A673 (cell line): ENCODE results near the gene MILR1. TPM values are rescaled to one million over a fixed set of nuclear protein-coding genes. Genes with fewer than 3 reads are reported as not detected.

Experiments
- BruUV-seq: library from RNA; stranded (reverse); fragments of 400-500 nt; replicated peaks from 2 replicates; lab custom pipeline; 2021; lab: Mats Ljungman, UMichigan
- CTCF ChIA-PET: fragments of 300-600 bp; sonication (Branson Sonifier 250); formaldehyde crosslinking; loops from one replicate; lab custom pipeline; 2022; ENCODE audit warnings: antibody characterized with exemption; lab: Charles Lee
- POLR2A ChIA-PET: fragments of 300-600 bp; sonication (Branson Sonifier 250); formaldehyde crosslinking; loops from one replicate; lab custom pipeline; 2022; ENCODE audit warnings: antibody characterized with exemption; ENCODE audit not compliant: low non-redundant PET; lab: Charles Lee
- DNase-seq: peaks from one replicate; pipeline ENCODE4 v3.0.0-alpha.2; 2015; ENCODE audit warnings: low spot score
- H3K27ac ChIP-seq: fragments of 200-600 bp; sonication (generic); 2 replicates; pipeline ENCODE4 v1.5.1; 2016; ENCODE audit warnings: mixed run types, low read depth, mild to moderate bottlenecking, mixed read lengths, antibody characterized with exemption, low read length; ENCODE audit not compliant: poor library complexity, severe bottlenecking
- H3K27me3 ChIP-seq: fragments of 200-600 bp; sonication (generic); replicated peaks from 2 replicates; pipeline ENCODE4 v1.6.1; 2017; ENCODE audit warnings: mixed run types, low read depth, mild to moderate bottlenecking, mixed read lengths, antibody characterized with exemption, low read length; ENCODE audit not compliant: insufficient read depth, poor library complexity
- H3K36me3 ChIP-seq: fragments of 200-600 bp; sonication (generic); 2 replicates; pipeline ENCODE4 v1.6.1; 2016; ENCODE audit warnings: mixed run types, mild to moderate bottlenecking, mixed read lengths, antibody characterized with exemption, low read length; ENCODE audit not compliant: insufficient read depth, poor library complexity, severe bottlenecking
- H3K4me1 ChIP-seq: fragments of 200-600 bp; sonication (generic); 2 replicates; pipeline ENCODE4 v1.6.1; 2017; ENCODE audit warnings: mixed run types, mild to moderate bottlenecking, mixed read lengths, antibody characterized with exemption, low read length; ENCODE audit not compliant: insufficient read depth, poor library complexity, severe bottlenecking
- H3K4me3 ChIP-seq: fragments of 200-600 bp; sonication (generic); 2 replicates; pipeline ENCODE4 v1.5.1; 2016; ENCODE audit warnings: low read depth, mixed run types, mild to moderate bottlenecking, mixed read lengths, low read length; ENCODE audit not compliant: poor library complexity, severe bottlenecking
- H3K9me3 ChIP-seq: fragments of 200-600 bp; sonication (generic); 2 replicates; pipeline ENCODE4 v1.6.1; 2016; ENCODE audit warnings: mixed run types, low read depth, mild to moderate bottlenecking, mixed read lengths, antibody characterized with exemption, low read length; ENCODE audit not compliant: poor library complexity, severe bottlenecking
- EZH2 ChIP-seq: fragments of 200-600 bp; sonication (generic); IDR thresholded peaks from 2 replicates; pipeline ENCODE4 v1.6.1; 2017; ENCODE audit warnings: borderline replicate concordance, low read depth, mild to moderate bottlenecking, mixed read lengths, antibody characterized with exemption, low read length; ENCODE audit not compliant: poor library complexity, severe bottlenecking
- intact Hi-C: fragments of 100-400 bp; cut with micrococcal nuclease; formaldehyde crosslinking; loops from one replicate; pipeline ENCODE4 v1.10.0; 2022; ENCODE audit not compliant: unreplicated experiment
- total RNA-seq: library from RNA; stranded (reverse); gene quantifications from 2 replicates; pipeline ENCODE4 v1.2.3, GENCODE V29; 2021
- TF ChIP-seq, protein P1 (sequence below): fragments of 300-800, 200-600 bp; sonication (generic); conservative IDR thresholded peaks from 2 replicates; pipeline ENCODE4 v1.5.1; 2017; ENCODE audit warnings: low read depth, mild to moderate bottlenecking, antibody characterized with exemption, low read length, moderate library complexity, mixed read lengths

MILR1 gene
- total RNA-seq, 1 experiment from 2014 or later, result not detected

DNA sequence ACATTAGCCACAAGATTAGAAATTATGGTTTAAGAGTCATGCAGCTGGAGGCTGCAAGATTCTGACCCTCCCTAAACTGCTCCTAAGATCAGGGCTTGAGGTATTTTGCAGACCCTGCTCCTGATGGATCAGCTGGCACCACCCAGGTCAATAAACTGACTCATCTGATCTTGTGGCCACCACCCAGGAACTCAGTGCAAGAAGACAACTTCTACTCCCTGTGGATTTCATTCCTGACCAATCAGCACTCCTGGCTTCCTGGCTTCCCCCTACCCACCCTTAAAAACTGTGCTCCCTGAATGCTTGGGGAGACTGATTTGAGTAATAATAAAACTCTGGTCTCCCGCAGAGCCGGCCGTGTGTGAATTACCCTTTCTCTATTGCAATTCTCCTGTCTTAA lies 25.0 kb upstream of the MILR1 start:
- Histone ChIP-seq H3K27me3 (no peaks in the 10 kb centered on the region), H3K4me1 (peaks cover 6% of the 10 kb centered on the region), H3K9me3 (no peaks in the 10 kb centered on the region), H3K36me3 (no peaks in the 10 kb centered on the region), H3K27ac (no peak overlapping the region), H3K4me3 (no peak overlapping the region)
- DNase-seq, result no peak
- TF ChIP-seq EZH2, result no peak
- TF ChIP-seq, protein P1, sequence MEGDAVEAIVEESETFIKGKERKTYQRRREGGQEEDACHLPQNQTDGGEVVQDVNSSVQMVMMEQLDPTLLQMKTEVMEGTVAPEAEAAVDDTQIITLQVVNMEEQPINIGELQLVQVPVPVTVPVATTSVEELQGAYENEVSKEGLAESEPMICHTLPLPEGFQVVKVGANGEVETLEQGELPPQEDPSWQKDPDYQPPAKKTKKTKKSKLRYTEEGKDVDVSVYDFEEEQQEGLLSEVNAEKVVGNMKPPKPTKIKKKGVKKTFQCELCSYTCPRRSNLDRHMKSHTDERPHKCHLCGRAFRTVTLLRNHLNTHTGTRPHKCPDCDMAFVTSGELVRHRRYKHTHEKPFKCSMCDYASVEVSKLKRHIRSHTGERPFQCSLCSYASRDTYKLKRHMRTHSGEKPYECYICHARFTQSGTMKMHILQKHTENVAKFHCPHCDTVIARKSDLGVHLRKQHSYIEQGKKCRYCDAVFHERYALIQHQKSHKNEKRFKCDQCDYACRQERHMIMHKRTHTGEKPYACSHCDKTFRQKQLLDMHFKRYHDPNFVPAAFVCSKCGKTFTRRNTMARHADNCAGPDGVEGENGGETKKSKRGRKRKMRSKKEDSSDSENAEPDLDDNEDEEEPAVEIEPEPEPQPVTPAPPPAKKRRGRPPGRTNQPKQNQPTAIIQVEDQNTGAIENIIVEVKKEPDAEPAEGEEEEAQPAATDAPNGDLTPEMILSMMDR, result no peak
- intact Hi-C loops, result loop anchor here (5.0 to 10.0 kb wide), 4 partner anchors 73 to 781 kb away; partner anchors contain the start of gene POLG2
- ChIA-PET POLR2A (no interaction called here), CTCF (interaction anchor here (1.0 kb wide), 1 partner anchor 353 kb away, joined by 3 read pairs; no protein-coding TSS in a partner anchor)
- BruUV-seq, result no TSS peak

DNA sequence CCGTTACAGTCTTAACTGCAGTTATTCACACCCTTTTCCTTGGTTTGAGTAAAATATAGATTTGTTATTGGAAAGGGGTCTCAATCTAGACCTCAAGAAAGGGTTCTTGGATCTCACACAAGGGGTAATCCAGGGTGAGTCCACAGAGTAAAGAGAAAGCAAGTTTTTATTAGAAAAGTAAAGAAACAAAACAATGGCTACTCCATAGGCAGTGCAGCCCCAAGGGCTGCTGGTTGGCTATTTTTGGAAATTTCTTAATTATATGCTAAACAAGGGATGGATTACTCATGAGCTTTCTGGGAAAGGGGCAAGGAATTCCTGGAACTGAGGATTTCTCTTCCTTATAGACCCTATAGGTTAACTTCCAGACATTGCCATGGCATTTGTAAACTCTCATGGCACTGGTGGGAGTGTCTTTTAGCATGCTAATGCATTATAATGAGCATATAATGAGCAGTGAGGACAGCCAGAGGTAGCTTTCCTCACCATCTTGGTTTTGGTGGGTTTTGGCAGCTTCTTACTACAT lies 24.5 kb upstream of the MILR1 start:
- DNase-seq, result no peak
- TF ChIP-seq, protein P1, result no peak
- no peak for TF ChIP-seq EZH2
- H3K4me3 ChIP-seq, result no peak overlapping the region
- ChIA-PET POLR2A (no interaction called here), CTCF (interaction anchor here (1.0 kb wide), 1 partner anchor 353 kb away, joined by 3 read pairs; no protein-coding TSS in a partner anchor)
- H3K9me3 ChIP-seq, result no peaks in the 10 kb centered on the region
- no TSS peak for BruUV-seq
- H3K27ac ChIP-seq, result no peak overlapping the region
- H3K36me3 ChIP-seq, result no peaks in the 10 kb centered on the region
- intact Hi-C loops, result loop anchor here (5.0 to 10.0 kb wide), 4 partner anchors 73 to 780 kb away; partner anchors contain the start of gene POLG2
- H3K4me1 ChIP-seq, result peaks cover 6% of the 10 kb centered on the region
- no peaks in the 10 kb centered on the region for H3K27me3 ChIP-seq

DNA sequence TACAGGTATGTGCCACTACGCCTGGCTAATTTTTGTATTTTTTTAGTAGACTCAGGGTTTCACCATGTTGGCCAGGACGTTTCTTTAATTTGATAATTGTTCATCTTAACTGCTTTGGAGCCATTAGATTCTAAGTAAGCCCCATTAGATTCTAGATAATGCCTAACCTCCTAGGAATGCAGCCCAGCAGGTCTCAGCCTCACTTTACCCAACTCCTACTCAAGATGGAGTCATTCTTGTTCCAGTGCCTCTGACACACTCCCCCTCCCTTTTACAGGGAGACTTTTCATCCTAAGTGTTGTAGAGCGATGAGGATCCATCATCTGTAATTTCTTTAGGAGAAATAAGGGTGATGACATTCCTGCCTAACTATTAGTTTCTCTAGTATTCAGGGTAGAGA lies 23.7 kb upstream of the MILR1 start:
- Histone ChIP-seq H3K4me3 (no peak overlapping the region), H3K27ac (no peak overlapping the region), H3K4me1 (peaks cover 6% of the 10 kb centered on the region), H3K9me3 (no peaks in the 10 kb centered on the region), H3K36me3 (no peaks in the 10 kb centered on the region), H3K27me3 (no peaks in the 10 kb centered on the region)
- no peak for TF ChIP-seq EZH2
- TF ChIP-seq, protein P1, result no peak
- ChIA-PET CTCF (no interaction called here), POLR2A (no interaction called here)
- intact Hi-C loops, result loop anchor here (10.0 kb wide), 2 partner anchors 510 to 780 kb away; no protein-coding TSS in a partner anchor
- DNase-seq, result no peak
- BruUV-seq, result no TSS peak
